ENCODE measurements around the gene NR5A2. TPM values are rescaled to one million over a fixed set of nuclear protein-coding genes. Genes with fewer than 3 reads are reported as not detected.

Gene NR5A2
- total RNA-seq, 1 donor from 2014 or later = 1.4 TPM

DNA sequence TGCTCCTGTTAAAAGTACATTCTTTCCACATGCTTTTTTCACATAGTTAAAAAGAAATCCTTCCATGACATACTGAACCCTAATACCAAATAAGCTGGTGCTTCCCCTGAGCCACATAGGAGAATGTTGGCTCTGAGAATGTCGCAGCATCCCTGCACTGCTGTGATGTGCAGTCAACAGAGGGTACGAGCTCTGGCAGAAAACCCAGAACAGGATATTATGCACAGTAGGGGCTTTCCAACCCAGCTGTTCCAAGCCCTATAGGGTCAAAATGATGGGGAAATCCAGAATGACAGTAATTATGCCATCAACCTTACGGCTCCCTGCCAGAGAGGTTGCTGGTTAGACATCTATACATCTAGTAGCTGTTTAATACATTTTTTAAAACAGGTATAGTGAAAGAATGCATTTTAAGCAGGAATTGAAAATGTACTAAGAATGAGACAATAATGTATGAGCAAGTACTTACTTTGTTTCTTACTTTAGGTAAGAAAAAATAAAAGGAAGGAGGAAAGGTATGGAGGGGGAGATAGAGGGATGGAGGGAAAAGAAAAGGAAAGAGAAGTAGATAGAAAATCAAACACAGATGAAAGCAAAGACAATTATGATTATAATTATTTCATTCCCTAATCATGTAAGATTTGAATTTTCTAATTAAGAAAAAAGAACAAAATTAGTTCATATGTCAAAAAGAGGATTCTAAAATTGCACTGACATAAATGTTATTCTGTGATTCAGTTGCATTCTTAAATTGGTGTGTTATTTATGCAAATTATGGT, 126.0 kb downstream of the NR5A2 start:
- intact Hi-C loops (cut with DNase I) = no loop called here

DNA sequence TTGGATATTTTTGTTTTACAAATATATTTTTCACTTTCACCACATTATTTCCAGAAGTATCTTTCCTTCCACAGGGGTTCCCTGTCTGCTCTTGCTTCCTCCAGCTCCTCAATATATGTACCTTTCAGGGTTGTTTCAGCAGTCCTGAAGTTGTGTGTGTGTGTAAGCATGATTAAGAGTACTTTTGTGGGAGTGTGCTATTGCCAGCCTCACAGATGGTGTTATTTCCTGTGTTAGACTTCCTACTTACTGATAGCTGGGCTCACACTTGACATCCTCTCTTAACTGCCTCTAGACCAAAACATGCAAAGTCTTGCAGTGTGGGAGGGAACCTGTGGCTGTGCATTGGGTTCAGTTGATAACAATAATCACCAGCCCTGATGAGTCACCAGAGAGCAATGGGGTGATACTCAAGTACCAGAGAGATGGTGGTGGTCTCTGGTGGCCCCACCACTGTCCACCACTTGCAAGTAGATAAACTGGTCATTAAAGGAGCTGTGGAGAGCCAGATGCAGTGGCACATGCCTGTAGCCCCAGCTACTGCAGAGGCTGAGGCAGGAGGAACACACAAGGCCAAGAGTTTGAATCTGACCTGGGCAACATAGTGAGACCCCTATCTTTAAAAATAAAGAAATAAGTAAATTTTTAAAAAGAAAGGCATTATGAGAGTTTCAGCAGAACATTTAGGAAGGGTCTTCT, 126.7 kb downstream of the NR5A2 start:
- H3K27me3 ChIP-seq (ENCODE audit: low read depth) = no peaks in the 10 kb centered on the region
- H3K4me3 ChIP-seq = no peak overlapping the region
- H3K9me3 ChIP-seq = no peaks in the 10 kb centered on the region
- H3K4me1 ChIP-seq = peaks cover 20% of the 10 kb centered on the region
- peak overlapping the region; percentile 38 for H3K27ac ChIP-seq
- DNase-seq = no peak
- ATAC-seq = peak; percentile 83 to 86
- TF ChIP-seq, protein P1, sequence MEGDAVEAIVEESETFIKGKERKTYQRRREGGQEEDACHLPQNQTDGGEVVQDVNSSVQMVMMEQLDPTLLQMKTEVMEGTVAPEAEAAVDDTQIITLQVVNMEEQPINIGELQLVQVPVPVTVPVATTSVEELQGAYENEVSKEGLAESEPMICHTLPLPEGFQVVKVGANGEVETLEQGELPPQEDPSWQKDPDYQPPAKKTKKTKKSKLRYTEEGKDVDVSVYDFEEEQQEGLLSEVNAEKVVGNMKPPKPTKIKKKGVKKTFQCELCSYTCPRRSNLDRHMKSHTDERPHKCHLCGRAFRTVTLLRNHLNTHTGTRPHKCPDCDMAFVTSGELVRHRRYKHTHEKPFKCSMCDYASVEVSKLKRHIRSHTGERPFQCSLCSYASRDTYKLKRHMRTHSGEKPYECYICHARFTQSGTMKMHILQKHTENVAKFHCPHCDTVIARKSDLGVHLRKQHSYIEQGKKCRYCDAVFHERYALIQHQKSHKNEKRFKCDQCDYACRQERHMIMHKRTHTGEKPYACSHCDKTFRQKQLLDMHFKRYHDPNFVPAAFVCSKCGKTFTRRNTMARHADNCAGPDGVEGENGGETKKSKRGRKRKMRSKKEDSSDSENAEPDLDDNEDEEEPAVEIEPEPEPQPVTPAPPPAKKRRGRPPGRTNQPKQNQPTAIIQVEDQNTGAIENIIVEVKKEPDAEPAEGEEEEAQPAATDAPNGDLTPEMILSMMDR (IDR thresholded peaks at IDR 0.05) = no peak
- intact Hi-C loops (cut with DNase I) = no loop called here
- H3K36me3 ChIP-seq = no peaks in the 10 kb centered on the region

More for the DNA sequence above, 126.0 kb downstream of the NR5A2 start:
- Histone ChIP-seq H3K9me3 (no peaks in the 10 kb centered on the region), H3K4me3 (no peak overlapping the region), H3K4me1 (peaks cover 20% of the 10 kb centered on the region), H3K36me3 (no peaks in the 10 kb centered on the region), H3K27ac (no peak overlapping the region), H3K27me3 (ENCODE audit: low read depth) (no peaks in the 10 kb centered on the region)
- TF ChIP-seq, protein P1 (IDR thresholded peaks at IDR 0.05) = no peak
- DNase-seq (no peak), ATAC-seq (no peak)

DNA sequence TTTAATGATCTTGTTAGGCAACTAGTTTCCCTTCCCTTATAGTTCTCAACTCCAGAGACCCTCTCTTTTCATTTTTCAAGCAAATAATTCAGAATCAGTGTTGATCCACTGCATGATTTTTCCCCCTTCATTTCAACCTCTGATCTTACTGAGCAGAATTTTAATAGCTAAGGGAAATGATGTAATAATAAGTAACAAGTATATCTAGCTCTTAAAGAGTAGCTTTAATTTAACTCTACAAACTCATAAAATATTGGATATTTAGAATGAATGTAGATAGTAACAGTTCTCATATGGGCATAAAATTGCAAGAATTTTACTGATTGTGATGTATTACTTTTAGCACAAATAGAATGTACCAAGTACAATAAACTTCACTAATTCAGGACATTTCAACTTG, 130.2 kb downstream of the NR5A2 start:
- no peak for DNase-seq
- H3K36me3 ChIP-seq = no peaks in the 10 kb centered on the region
- ATAC-seq = no peak
- no peak overlapping the region for H3K4me3 ChIP-seq
- no peak overlapping the region for H3K27ac ChIP-seq
- H3K9me3 ChIP-seq = no peaks in the 10 kb centered on the region
- H3K27me3 ChIP-seq (ENCODE audit: low read depth) = no peaks in the 10 kb centered on the region
- peaks cover 10% of the 10 kb centered on the region for H3K4me1 ChIP-seq
- TF ChIP-seq, protein P1 (IDR thresholded peaks at IDR 0.05) = no peak
- intact Hi-C loops (cut with DNase I) = no loop called here

DNA sequence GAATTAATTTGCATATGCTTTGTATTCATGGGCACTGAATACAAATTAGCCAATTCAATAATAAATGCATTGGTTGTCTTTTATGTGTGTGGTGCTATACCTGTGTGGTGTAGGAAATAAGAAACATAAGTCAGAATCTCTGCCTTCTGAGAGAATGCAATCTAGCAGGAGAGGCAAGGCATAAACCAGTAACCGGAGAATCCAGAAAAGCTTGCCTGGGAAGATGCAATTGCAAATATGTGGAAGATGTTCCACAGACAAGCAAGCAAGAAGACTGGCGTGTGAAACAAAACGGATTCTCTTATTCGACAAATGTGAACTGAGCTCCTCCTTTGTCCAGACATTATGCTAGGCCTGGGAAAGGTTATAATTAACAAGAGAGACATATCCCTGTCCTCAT, 134.3 kb downstream of the NR5A2 start:
- ATAC-seq (no peak), DNase-seq (no peak)
- H3K4me3 ChIP-seq = no peak overlapping the region
- no peaks in the 10 kb centered on the region for H3K4me1 ChIP-seq
- H3K27ac ChIP-seq = no peak overlapping the region
- H3K36me3 ChIP-seq = no peaks in the 10 kb centered on the region
- TF ChIP-seq, protein P1 (IDR thresholded peaks at IDR 0.05) = no peak
- H3K27me3 ChIP-seq (ENCODE audit: low read depth) = no peaks in the 10 kb centered on the region
- intact Hi-C loops (cut with DNase I) = no loop called here
- no peaks in the 10 kb centered on the region for H3K9me3 ChIP-seq

DNA sequence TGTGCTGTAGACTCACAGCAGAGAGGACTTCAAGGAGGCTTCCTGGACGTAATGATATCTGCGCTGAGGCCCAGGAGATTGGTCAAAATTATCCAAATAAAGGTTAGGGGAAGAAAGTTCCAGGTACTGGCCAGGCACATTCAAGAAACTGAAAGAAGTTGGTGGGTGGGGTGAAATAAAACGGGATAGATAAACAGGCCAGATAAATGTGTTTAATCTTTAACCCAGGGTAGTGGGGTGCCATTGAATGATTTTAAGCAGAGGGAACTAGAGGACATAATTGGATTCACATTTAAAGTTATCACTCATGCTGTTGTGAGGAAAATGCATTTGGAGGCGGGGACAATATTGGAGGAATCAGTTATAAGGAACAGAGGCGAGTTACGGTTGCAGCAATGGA, 134.7 kb downstream of the NR5A2 start:
- intact Hi-C loops (cut with DNase I) = no loop called here
- Histone ChIP-seq H3K36me3 (no peaks in the 10 kb centered on the region), H3K4me3 (no peak overlapping the region), H3K27me3 (ENCODE audit: low read depth) (no peaks in the 10 kb centered on the region), H3K4me1 (no peaks in the 10 kb centered on the region), H3K27ac (no peak overlapping the region), H3K9me3 (no peaks in the 10 kb centered on the region)
- ATAC-seq (no peak), DNase-seq (no peak)
- TF ChIP-seq, protein P1 (IDR thresholded peaks at IDR 0.05) = no peak
